HCT116 (cell line): ENCODE data around the gene PLCXD3.

Source experiments
- EGR1 ChIP-seq: IDR thresholded peaks from 2 replicates; pipeline ENCODE4 v1.6.1; 2012; ENCODE audit warnings: low read depth
- MAX ChIP-seq: IDR thresholded peaks from 2 replicates; pipeline ENCODE4 v1.6.1; 2012
- REST ChIP-seq: IDR thresholded peaks from 2 replicates; pipeline ENCODE4 v1.6.1; 2012; ENCODE audit warnings: low read depth
- TCF7L2 ChIP-seq: IDR thresholded peaks from 2 replicates; pipeline ENCODE4 v1.7.0; 2011; ENCODE audit warnings: borderline replicate concordance, inconsistent platforms; ENCODE audit not compliant: insufficient read depth, insufficient read length; ENCODE audit errors: extremely low read depth

DNA sequence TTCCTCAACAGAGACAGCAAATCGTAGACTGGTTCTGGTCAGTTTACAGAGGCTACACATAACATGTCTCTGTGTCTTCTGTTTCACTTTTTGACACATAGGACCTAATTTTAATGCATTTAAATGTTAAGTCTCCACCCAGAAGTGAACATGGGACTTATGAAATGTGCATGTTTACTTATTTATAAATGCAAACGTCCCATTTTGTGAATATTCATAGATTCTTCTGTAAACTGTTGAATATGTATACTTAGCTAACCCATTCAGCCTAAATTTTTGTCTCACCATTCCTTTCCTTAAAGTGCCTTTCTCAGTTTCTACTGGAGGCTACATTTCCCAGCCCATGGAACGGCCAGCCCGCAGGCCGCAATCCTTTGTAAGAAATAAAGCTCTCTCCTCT, 137.2 kb downstream of the PLCXD3 start:
- TF ChIP-seq MAX (no peak), EGR1 (no peak), REST (no peak), TCF7L2 (no peak)
